GM21381 (cell line): ENCODE measurements around the gene OR4K14.
"Not testable (repeated sequence)": the region's sequence is repeated elsewhere in the genome, so short reads cannot be mapped to it uniquely, and the experiment has no call there.

Source experiments
- ATAC-seq: cut with Tn5 transposase; IDR thresholded peaks from one replicate; pipeline ENCODE4 v1.9.1; 2021; ENCODE audit warnings: mild to moderate bottlenecking, moderate library complexity; ENCODE audit not compliant: unreplicated experiment

OR4K14 gene, protein sequence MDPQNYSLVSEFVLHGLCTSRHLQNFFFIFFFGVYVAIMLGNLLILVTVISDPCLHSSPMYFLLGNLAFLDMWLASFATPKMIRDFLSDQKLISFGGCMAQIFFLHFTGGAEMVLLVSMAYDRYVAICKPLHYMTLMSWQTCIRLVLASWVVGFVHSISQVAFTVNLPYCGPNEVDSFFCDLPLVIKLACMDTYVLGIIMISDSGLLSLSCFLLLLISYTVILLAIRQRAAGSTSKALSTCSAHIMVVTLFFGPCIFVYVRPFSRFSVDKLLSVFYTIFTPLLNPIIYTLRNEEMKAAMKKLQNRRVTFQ

DNA sequence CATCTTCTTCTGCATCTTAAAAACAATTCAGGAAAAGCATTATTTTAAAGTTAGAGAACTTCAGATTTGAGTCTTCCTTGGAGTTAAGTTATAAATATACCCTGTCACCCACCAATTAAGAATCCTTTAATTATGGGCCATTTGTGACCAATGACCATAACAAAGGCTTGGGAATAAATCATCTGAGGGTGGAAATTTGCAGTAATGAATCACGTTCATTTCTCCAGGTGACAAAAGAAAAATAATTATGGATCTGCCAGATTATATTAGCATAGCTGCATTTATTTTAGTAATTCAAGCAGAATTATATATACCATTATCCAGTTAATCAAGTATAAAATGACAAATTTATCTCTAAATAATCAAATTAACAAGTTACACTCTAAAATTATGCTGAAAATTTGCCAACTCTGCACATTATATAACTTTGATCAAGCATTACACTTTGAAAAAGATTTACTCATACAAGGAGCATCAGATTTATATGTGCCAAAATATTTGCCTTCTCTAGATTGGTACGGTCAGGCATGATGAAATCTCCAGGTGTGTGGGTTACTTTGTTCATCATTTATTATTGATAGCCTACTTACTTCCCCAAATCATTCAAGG is at the start of gene OR4K14:
OR4K14 (minus strand) TSS at position 51 of the 609 bp plus-strand sequence. CDS start 4,114 bp downstream, outside the sequence.
- no peak for ATAC-seq

- no peak for ATAC-seq
Measured at GRCh38 chr14:20059745-20060144, 40.6 kb upstream of the OR4K14 start, which contains the start of gene OR4L1. TSS of gene OR4L1 (plus strand) at chr14:20060045. CDS start at chr14:20060045, 0 bp downstream.

GRCh38 chr14:20048202-20048601 is 29.1 kb upstream of the OR4K14 start:
- no peak for ATAC-seq

DNA sequence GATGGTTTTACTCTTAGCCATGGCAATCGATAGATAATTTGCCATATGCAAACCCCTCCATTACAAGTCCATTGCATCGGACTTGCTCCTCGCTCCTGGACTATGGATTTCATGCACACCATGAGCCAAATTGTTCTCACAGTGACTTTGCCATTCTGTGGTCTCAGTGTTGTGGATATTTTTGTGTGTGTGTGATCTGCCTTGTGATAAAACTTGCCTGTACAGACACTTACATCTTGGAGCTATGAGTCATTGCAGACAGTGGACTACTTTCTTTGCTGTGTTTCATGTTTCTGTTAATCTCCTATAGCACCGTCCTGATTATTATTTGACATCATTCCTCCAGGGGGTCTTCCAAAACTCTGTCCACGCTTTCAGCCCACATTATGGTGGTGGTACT is 25.1 kb upstream of the OR4K14 start:
- no peak for ATAC-seq

GRCh38 chr14:20035938-20036337 is 16.8 kb upstream of the OR4K14 start, which contains the start of gene OR4K13:
TSS of gene OR4K13 (minus strand) at chr14:20036038. CDS start at chr14:20034758, 1,280 bp downstream.
- ATAC-seq, result no peak

- no peak for ATAC-seq
Measured at GRCh38 chr14:20035449-20035848, 16.3 kb upstream of the OR4K14 start.

GRCh38 chr14:20031058-20031457 is 12.0 kb upstream of the OR4K14 start:
- ATAC-seq, result no peak

DNA sequence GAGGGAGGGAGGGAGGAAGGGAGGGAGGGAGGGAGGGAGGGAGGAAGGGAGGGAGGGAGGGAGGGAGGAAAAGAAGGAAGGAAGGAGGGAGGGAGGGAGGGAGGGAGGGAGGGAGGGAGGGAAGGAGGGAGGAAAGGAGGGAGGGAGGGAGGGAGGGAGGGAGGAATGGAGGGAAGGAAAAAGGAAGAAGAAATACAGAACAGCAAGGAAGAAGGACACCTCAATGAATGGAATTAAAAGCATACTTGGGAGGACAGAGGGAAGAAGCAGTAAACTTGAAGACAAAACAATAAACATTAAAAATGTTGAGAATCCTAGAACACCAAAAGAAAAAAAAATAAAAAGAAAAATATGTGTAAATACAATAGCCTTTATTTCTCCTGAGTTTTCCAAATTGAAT is 11.0 kb downstream of the OR4K14 start:
- no peak for ATAC-seq

- ATAC-seq, result no peak
Measured at GRCh38 chr14:20002319-20002718, 16.8 kb downstream of the OR4K14 start.

DNA sequence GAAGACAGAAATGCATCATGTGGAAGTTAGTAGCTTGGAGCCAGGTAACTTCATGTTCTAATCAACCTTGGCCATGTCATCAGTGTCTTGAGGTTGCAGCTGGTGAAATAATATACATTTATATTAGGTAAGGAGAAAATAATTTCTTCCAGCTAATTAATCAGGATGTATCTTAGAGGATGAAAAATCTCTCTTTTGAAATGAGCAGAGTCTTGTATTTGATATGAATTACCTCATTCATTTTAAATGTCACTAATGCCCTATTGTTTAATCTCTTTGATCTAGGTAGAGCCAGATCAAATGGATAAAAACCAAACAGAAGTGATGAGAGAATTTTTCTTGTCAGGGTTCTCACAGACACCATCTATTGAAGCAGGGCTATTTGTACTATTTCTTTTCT is 17.2 kb downstream of the OR4K14 start, which contains the start of gene OR4Q2:
OR4Q2 (plus strand) TSS at position 301 of the 400 bp plus-strand sequence.
- ATAC-seq, result no peak

DNA sequence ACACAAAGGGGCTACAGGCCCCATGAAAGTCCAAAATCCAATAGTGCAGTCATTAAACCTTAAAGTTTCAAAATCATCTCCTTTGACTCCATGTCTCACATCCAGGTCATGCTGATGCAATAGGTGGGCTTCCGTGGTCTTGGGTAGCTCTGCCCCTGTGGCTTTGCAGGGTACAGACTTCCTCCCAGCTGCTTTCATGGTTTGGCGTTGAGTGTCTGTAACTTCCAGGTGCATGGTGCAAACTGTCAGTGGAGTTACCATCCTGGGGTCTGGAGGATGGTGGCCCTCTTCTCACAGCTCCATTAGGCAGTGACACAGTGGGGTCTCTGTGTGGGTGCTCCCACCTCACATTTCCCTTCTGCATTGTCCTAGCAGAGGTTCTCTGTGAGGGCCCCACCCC is 25.7 kb downstream of the OR4K14 start:
- ATAC-seq, result no peak

GRCh38 chr14:19975291-19975690 is 43.8 kb downstream of the OR4K14 start, which contains the start of gene OR4K15:
TSS of gene OR4K15 (plus strand) at chr14:19975591. CDS start at chr14:19975591, 0 bp downstream.
- ATAC-seq, result no peak

DNA sequence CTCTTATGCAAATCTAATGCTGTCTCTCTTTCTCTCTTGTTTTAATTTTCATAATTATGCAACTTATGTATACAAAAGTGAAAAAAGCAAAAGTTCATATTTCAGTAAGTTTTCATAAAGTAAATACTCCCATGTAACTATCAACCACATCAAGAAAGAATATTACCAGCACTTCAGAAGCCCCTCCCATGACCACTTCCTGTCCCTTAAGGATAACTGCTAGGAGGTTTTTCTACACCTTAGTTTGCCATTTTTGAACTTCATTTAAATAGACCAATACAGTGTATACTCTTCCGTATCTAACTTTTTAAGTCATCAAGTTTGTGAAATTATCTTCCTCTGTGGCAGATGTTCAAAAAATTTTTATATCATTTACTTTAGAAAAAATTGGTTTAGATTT is 44.3 kb downstream of the OR4K14 start:
- ATAC-seq, result no peak

- not testable (repeated sequence) for ATAC-seq
Measured at GRCh38 chr14:19969735-19970134, 49.4 kb downstream of the OR4K14 start.
